ENCODE data around the gene EZH1.

The EZH1 gene

GRCh38 chr17:42744806-42745617, at the start of gene EZH1:
Gene EZH1 (minus strand): TSS chr17:42745040. CDS start chr17:42728941, 16,099 bp downstream.
- peak within 1 kb of the TSS; percentile 96 for H3K4me3 ChIP-seq
- TF ChIP-seq CTCF (IDR thresholded peaks at IDR 0.05): no peak
- peak; percentile 92 for DNase-seq (ENCODE audit: low spot score)
- peak within 1 kb of the TSS; percentile 92 to 98 for H3K27ac ChIP-seq

GRCh38 chr17:42792545-42792944, 47.7 kb upstream of the EZH1 start:
- Histone ChIP-seq H3K4me3 (no peak overlapping the region), H3K27ac (no peak overlapping the region)
- no peak for DNase-seq (ENCODE audit: low spot score)
- no peak for TF ChIP-seq CTCF (IDR thresholded peaks at IDR 0.05)

GRCh38 chr17:42791948-42792347, 47.1 kb upstream of the EZH1 start:
- no peak overlapping the region for H3K27ac ChIP-seq
- TF ChIP-seq CTCF (IDR thresholded peaks at IDR 0.05): no peak
- H3K4me3 ChIP-seq: no peak overlapping the region
- DNase-seq (ENCODE audit: low spot score): no peak

- Histone ChIP-seq H3K27ac (no peak overlapping the region), H3K4me3 (no peak overlapping the region)
- no peak for DNase-seq (ENCODE audit: low spot score)
- no peak for TF ChIP-seq CTCF (IDR thresholded peaks at IDR 0.05)
These were observed 42.4 kb upstream of the EZH1 start for GRCh38 chr17:42787266-42787665.

GRCh38 chr17:42784811-42785592, 40.2 kb upstream of the EZH1 start:
- no peak for DNase-seq (ENCODE audit: low spot score)
- no peak for TF ChIP-seq CTCF (IDR thresholded peaks at IDR 0.05)
- Histone ChIP-seq H3K4me3 (peak overlapping the region; percentile 28), H3K27ac (no peak overlapping the region)

GRCh38 chr17:42784409-42784808, 39.6 kb upstream of the EZH1 start:
- no peak for TF ChIP-seq CTCF (IDR thresholded peaks at IDR 0.05)
- no peak for DNase-seq (ENCODE audit: low spot score)
- H3K4me3 ChIP-seq: peak overlapping the region; percentile 28
- no peak overlapping the region for H3K27ac ChIP-seq
